Mesenchymal stem cell (in vitro differentiated cells and primary cell): ENCODE results near the gene ANKS1B.

Source experiments
- DNase-seq: peaks from one replicate; pipeline ENCODE4 v3.0.0-alpha.2; 2013
- H2AFZ ChIP-seq: one replicate; pipeline ENCODE4 v1.6.1; 2013; ENCODE audit warnings: low read depth, mild to moderate bottlenecking, control low read depth, inconsistent platforms, low read length, moderate library complexity
- H2AK5ac ChIP-seq: 2 replicates; pipeline ENCODE4 v1.6.1; 2013; ENCODE audit warnings: low read length, moderate library complexity, mild to moderate bottlenecking, inconsistent platforms; ENCODE audit not compliant: severe bottlenecking
- H2BK120ac ChIP-seq: one replicate; pipeline ENCODE4 v1.6.1; 2013; ENCODE audit warnings: low read depth, mild to moderate bottlenecking, inconsistent platforms, low read length, moderate library complexity
- H2BK12ac ChIP-seq, 2 experiments: one replicate each; pipeline ENCODE4 v1.6.1; 2013; ENCODE audit warnings: inconsistent platforms in 2 of 2, low read length in 2 of 2, mild to moderate bottlenecking in 2 of 2, moderate library complexity in 2 of 2, control low read depth in 1 of 2
- H2BK15ac ChIP-seq: one replicate; pipeline ENCODE4 v1.6.1; 2013; ENCODE audit warnings: mild to moderate bottlenecking, low read depth, inconsistent platforms; ENCODE audit not compliant: poor library complexity, severe bottlenecking
- H2BK5ac ChIP-seq: 2 replicates; pipeline ENCODE4 v1.6.1; 2013; ENCODE audit warnings: low read depth, mild to moderate bottlenecking, low read length, control low read depth, inconsistent platforms; ENCODE audit not compliant: poor library complexity, severe bottlenecking
- H3K14ac ChIP-seq, 2 experiments: one replicate each; pipeline ENCODE4 v1.6.1; 2013; ENCODE audit warnings: inconsistent platforms in 2 of 2, low read length in 2 of 2, control low read depth in 1 of 2, mild to moderate bottlenecking in 1 of 2, moderate library complexity in 1 of 2
- H3K18ac ChIP-seq, 2 experiments: one replicate each; pipeline ENCODE4 v1.6.1; 2013; ENCODE audit warnings: inconsistent platforms in 2 of 2, low read length in 2 of 2, control low read depth in 1 of 2, low read depth in 1 of 2, mild to moderate bottlenecking in 1 of 2
- H3K23ac ChIP-seq, 2 experiments: one replicate each; pipeline ENCODE4 v1.6.1; 2013; ENCODE audit warnings: inconsistent platforms in 2 of 2, low read length in 2 of 2, mild to moderate bottlenecking in 2 of 2, moderate library complexity in 2 of 2, control low read depth in 1 of 2
- H3K27ac ChIP-seq: 2 replicates; pipeline ENCODE4 v1.5.1; 2013; ENCODE audit warnings: mild to moderate bottlenecking, moderate library complexity, low read length, control low read depth, inconsistent platforms; ENCODE audit not compliant: poor library complexity, severe bottlenecking
- H3K27me3 ChIP-seq, 2 experiments: 2 replicates each; pipeline versions ENCODE4 v1.6.1 to v1.7.0; 2013; ENCODE audit warnings: low read length in 2 of 2, mild to moderate bottlenecking in 2 of 2, moderate library complexity in 2 of 2, control low read depth in 1 of 2, inconsistent platforms in 1 of 2; ENCODE audit not compliant: control insufficient read depth in 1 of 2, insufficient read depth in 1 of 2
- H3K36me3 ChIP-seq, 2 experiments: 2 replicates each; pipeline versions ENCODE4 v1.6.1 to v1.7.0; 2013; ENCODE audit warnings: low read length in 2 of 2, control low read depth in 1 of 2, inconsistent platforms in 1 of 2, low read depth in 1 of 2, mild to moderate bottlenecking in 1 of 2; ENCODE audit not compliant: insufficient read depth in 2 of 2, control insufficient read depth in 1 of 2
- H3K4ac ChIP-seq, 2 experiments: one replicate each; pipeline ENCODE4 v1.6.1; 2013; ENCODE audit warnings: inconsistent platforms in 2 of 2, low read length in 2 of 2, mild to moderate bottlenecking in 2 of 2, moderate library complexity in 2 of 2, control low read depth in 1 of 2, low read depth in 1 of 2
- H3K4me1 ChIP-seq: 2 replicates; pipeline ENCODE4 v1.6.1; 2013; ENCODE audit warnings: low read depth, low read length, control low read depth; ENCODE audit not compliant: control insufficient read depth, insufficient read depth
- H3K4me2 ChIP-seq: 2 replicates; pipeline ENCODE4 v1.6.1; 2013; ENCODE audit warnings: low read length, mild to moderate bottlenecking, inconsistent platforms; ENCODE audit not compliant: poor library complexity, severe bottlenecking
- H3K4me3 ChIP-seq, 2 experiments: 2 replicates each; pipeline versions ENCODE4 v1.5.1 to v1.7.0; 2013; ENCODE audit warnings: low read length in 2 of 2, mild to moderate bottlenecking in 2 of 2, control low read depth in 1 of 2, low read depth in 1 of 2; ENCODE audit not compliant: insufficient read depth in 1 of 2
- H3K79me1 ChIP-seq: replicated peaks from 2 replicates; pipeline ENCODE4 v1.6.1; 2013; ENCODE audit warnings: mild to moderate bottlenecking, control low read depth, low read length, inconsistent platforms; ENCODE audit not compliant: poor library complexity, severe bottlenecking
- H3K9ac ChIP-seq: 2 replicates; pipeline ENCODE4 v1.7.0; 2013; ENCODE audit warnings: mild to moderate bottlenecking, low read length, moderate library complexity
- H3K9me3 ChIP-seq: 2 replicates; pipeline ENCODE4 v1.7.0; 2013; ENCODE audit warnings: mild to moderate bottlenecking, low read length; ENCODE audit not compliant: control insufficient read depth
- H4K8ac ChIP-seq: one replicate; pipeline ENCODE4 v1.6.1; 2013; ENCODE audit warnings: inconsistent platforms, mild to moderate bottlenecking, low read length, moderate library complexity
- H4K91ac ChIP-seq: one replicate; pipeline ENCODE4 v1.6.1; 2013; ENCODE audit warnings: mild to moderate bottlenecking, low read length, inconsistent platforms
- WGBS: methylation state at CpG from one replicate; pipeline ENCODE4 v1.1.7; 2013; ENCODE audit warnings: mixed read lengths; 5-methylcytosine and 5-hydroxymethylcytosine counted together

Gene ANKS1B

GRCh38 chr12:99309812-99310211 lies 674.9 kb downstream of the ANKS1B start:
- H3K4me2 ChIP-seq, result no peak overlapping the region
- 20% methylated on average over 1 of the region's 2 CpGs for WGBS
- no peaks in the 10 kb centered on the region for H3K27me3 ChIP-seq
- no peak overlapping the region for H2BK120ac ChIP-seq
- H3K36me3 ChIP-seq, result no peaks in the 10 kb centered on the region
- peaks cover 16% of the 10 kb centered on the region for H3K9me3 ChIP-seq
- H3K18ac ChIP-seq, result no peak overlapping the region
- H2AK5ac ChIP-seq, result no peak overlapping the region
- H4K8ac ChIP-seq, result no peak overlapping the region
- no peak overlapping the region for H3K4ac ChIP-seq
- H3K9ac ChIP-seq, result no peak overlapping the region
- DNase-seq, result no peak
- H3K14ac ChIP-seq, result no peak overlapping the region
- H2BK5ac ChIP-seq, result no peak overlapping the region
- no peak overlapping the region for H3K4me3 ChIP-seq
- no peak overlapping the region for H2BK15ac ChIP-seq
- no peak overlapping the region for H2BK12ac ChIP-seq
- no peak overlapping the region for H4K91ac ChIP-seq
- H3K23ac ChIP-seq, result no peak overlapping the region
- H2AFZ ChIP-seq, result no peak overlapping the region
- H3K27ac ChIP-seq, result no peak overlapping the region
- no peaks in the 10 kb centered on the region for H3K4me1 ChIP-seq
- no peaks in the 10 kb centered on the region for H3K79me1 ChIP-seq

GRCh38 chr12:99302874-99303273 lies 681.9 kb downstream of the ANKS1B start:
- Histone ChIP-seq H3K18ac (no peak overlapping the region), H2BK5ac (no peak overlapping the region)
- 94% methylated on average over 2 of the region's 2 CpGs for WGBS

GRCh38 chr12:99287136-99287535 lies 697.6 kb downstream of the ANKS1B start:
- no peak overlapping the region for H2BK120ac ChIP-seq
- no peaks in the 10 kb centered on the region for H3K27me3 ChIP-seq
- no peak for DNase-seq
- H2AFZ ChIP-seq, result no peak overlapping the region
- no peak overlapping the region for H2AK5ac ChIP-seq
- H4K91ac ChIP-seq, result peak overlapping the region; percentile 50
- no peak overlapping the region for H3K23ac ChIP-seq
- no peak overlapping the region for H3K9ac ChIP-seq
- no peak overlapping the region for H4K8ac ChIP-seq
- no peaks in the 10 kb centered on the region for H3K79me1 ChIP-seq
- no CpG with 5 or more reads among the region's 1 CpG for WGBS
- H2BK15ac ChIP-seq, result no peak overlapping the region
- H3K4me3 ChIP-seq, result no peak overlapping the region
- H3K4me2 ChIP-seq, result no peak overlapping the region
- H2BK5ac ChIP-seq, result no peak overlapping the region
- H3K14ac ChIP-seq, result no peak overlapping the region
- H3K27ac ChIP-seq, result no peak overlapping the region
- no peaks in the 10 kb centered on the region for H3K4me1 ChIP-seq
- H3K36me3 ChIP-seq, result no peaks in the 10 kb centered on the region
- H3K18ac ChIP-seq, result no peak overlapping the region
- no peak overlapping the region for H3K4ac ChIP-seq
- H2BK12ac ChIP-seq, result no peak overlapping the region
- peaks cover 44% of the 10 kb centered on the region for H3K9me3 ChIP-seq

More at GRCh38 chr12:99302874-99303273, 681.9 kb downstream of the ANKS1B start:
- Histone ChIP-seq H3K23ac (no peak overlapping the region), H3K79me1 (no peaks in the 10 kb centered on the region), H2AK5ac (no peak overlapping the region), H3K27ac (no peak overlapping the region), H3K4ac (no peak overlapping the region), H3K36me3 (no peaks in the 10 kb centered on the region), H2AFZ (no peak overlapping the region), H4K91ac (no peak overlapping the region), H3K9ac (no peak overlapping the region), H2BK12ac (no peak overlapping the region), H4K8ac (no peak overlapping the region), H3K14ac (no peak overlapping the region), H3K4me2 (no peak overlapping the region), H2BK15ac (no peak overlapping the region), H2BK120ac (no peak overlapping the region), H3K9me3 (peaks cover 10% of the 10 kb centered on the region), H3K4me3 (no peak overlapping the region), H3K27me3 (no peaks in the 10 kb centered on the region), H3K4me1 (no peaks in the 10 kb centered on the region)
- no peak for DNase-seq

GRCh38 chr12:99284161-99284560 lies 700.6 kb downstream of the ANKS1B start:
- H4K91ac ChIP-seq, result no peak overlapping the region
- no peak overlapping the region for H3K14ac ChIP-seq
- no peaks in the 10 kb centered on the region for H3K4me1 ChIP-seq
- H3K27ac ChIP-seq, result no peak overlapping the region
- 92% methylated on average over 1 of the region's 1 CpG for WGBS
- H3K9me3 ChIP-seq, result peaks cover 24% of the 10 kb centered on the region
- DNase-seq, result no peak
- no peaks in the 10 kb centered on the region for H3K36me3 ChIP-seq
- H4K8ac ChIP-seq, result no peak overlapping the region
- H2AFZ ChIP-seq, result no peak overlapping the region
- H3K9ac ChIP-seq, result no peak overlapping the region
- H3K4me2 ChIP-seq, result no peak overlapping the region
- no peak overlapping the region for H2BK15ac ChIP-seq
- H3K27me3 ChIP-seq, result no peaks in the 10 kb centered on the region
- H3K4ac ChIP-seq, result no peak overlapping the region
- no peak overlapping the region for H3K23ac ChIP-seq
- no peak overlapping the region for H2BK12ac ChIP-seq
- H3K79me1 ChIP-seq, result no peaks in the 10 kb centered on the region
- no peak overlapping the region for H3K4me3 ChIP-seq
- no peak overlapping the region for H2AK5ac ChIP-seq
- no peak overlapping the region for H2BK5ac ChIP-seq
- no peak overlapping the region for H3K18ac ChIP-seq
- no peak overlapping the region for H2BK120ac ChIP-seq
